ENCODE data around the gene LMF2. TPM values are rescaled to one million over a fixed set of nuclear protein-coding genes. Genes with fewer than 3 reads are reported as not detected.

The LMF2 gene
- total and polyA plus RNA-seq, 2 of the 8 experiments (the other 6 are each of a cell fraction or from before 2014, with no cell fraction given) = 34.3 to 62.9 TPM

GRCh38 chr22:50482107-50483074 is 25.1 kb downstream of the LMF2 start (continued):
- TF ChIP-seq SIRT6 (IDR thresholded peaks at IDR 0.05; ENCODE audit: low read length) = no peak

Measured in H1 (cell line).